RWPE2 (cell line): ENCODE data around the gene PSMD2.
A peak's percentile ranks its signal among the peaks of the same experiment; 100 is the strongest.

ENCODE experiments used
- ATAC-seq: fragments of 200-7000 bp; cut with Tn5 transposase; 3 replicates; pipeline ENCODE4 v1.9.1; 2021; ENCODE audit warnings: low read depth
- DNase-seq: peaks from one replicate; pipeline ENCODE4 v3.0.0-alpha.2; 2020; ENCODE audit warnings: low spot score
- H3K27ac ChIP-seq: fragments of 450-650 bp; 2 replicates; pipeline ENCODE4 v1.5.1; 2017; ENCODE audit warnings: mild to moderate bottlenecking; ENCODE audit not compliant: poor library complexity, severe bottlenecking
- H3K27me3 ChIP-seq: fragments of 250-450 bp; sonication (Bioruptor Pico); 2 replicates; pipeline ENCODE4 v1.5.1; 2021; ENCODE audit warnings: mild to moderate bottlenecking, moderate library complexity; ENCODE audit not compliant: insufficient read depth, poor library complexity, severe bottlenecking
- H3K36me3 ChIP-seq: fragments of 250-450 bp; sonication (Bioruptor Pico); 2 replicates; pipeline ENCODE4 v1.5.1; 2020; ENCODE audit warnings: low read depth, mild to moderate bottlenecking, moderate library complexity
- H3K4me1 ChIP-seq: fragments of 250-450 bp; sonication (Bioruptor Pico); 2 replicates; pipeline ENCODE4 v1.5.1; 2021; ENCODE audit warnings: mild to moderate bottlenecking, moderate library complexity; ENCODE audit not compliant: insufficient read depth, poor library complexity, severe bottlenecking
- H3K4me3 ChIP-seq: fragments of 250-450 bp; sonication (Bioruptor Pico); 2 replicates; pipeline ENCODE4 v1.5.1; 2021; ENCODE audit warnings: mild to moderate bottlenecking, moderate library complexity; ENCODE audit not compliant: severe bottlenecking
- H3K9me3 ChIP-seq: fragments of 250-450 bp; sonication (Bioruptor Pico); 2 replicates; pipeline ENCODE4 v1.5.1; 2021; ENCODE audit warnings: mild to moderate bottlenecking, moderate library complexity; ENCODE audit not compliant: severe bottlenecking
- TF ChIP-seq, protein P1 (sequence below): fragments of 450-650 bp; IDR thresholded peaks from one replicate; pipeline ENCODE4 v1.5.1; 2017; ENCODE audit warnings: mild to moderate bottlenecking, moderate library complexity; ENCODE audit not compliant: poor library complexity, severe bottlenecking

The PSMD2 gene

DNA sequence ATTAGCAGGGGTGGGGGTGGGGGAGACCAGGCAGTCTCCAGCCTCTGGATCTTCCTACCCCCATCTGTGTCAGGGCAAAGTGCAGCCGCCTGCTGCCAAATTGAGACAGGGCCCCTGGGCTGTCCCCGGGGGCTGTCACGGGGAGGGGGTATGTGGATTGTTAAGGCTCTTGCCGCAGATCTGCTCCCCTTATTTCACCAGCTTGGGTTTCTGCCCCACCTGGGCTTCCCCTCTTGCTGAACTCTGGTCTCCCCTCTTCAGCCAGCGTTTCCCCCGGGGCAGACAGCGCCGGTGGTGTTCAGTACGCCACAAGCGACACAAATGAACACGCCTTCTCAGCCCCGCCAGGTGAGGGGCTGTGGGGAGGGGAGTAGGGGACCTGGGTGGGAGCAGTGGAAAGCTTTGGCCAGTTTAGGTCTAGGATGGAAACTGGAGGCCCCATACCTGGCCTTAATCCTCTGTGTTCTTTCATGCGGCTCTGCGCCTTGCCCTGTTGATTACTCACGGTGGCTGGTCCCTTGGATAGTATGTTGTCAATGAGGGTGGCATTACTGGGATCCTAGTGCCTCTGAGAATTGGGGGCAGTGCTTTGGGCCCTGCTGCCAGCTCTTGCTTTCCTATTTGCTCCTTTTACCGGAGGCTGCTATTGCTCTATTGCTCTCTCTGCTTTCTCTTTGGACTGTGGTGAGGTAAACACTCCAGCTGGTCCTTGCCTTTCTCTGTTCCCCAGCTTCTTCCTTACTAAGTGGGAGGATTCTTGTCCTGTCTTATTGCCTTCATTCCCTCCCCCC, 17.0 kb downstream of the PSMD2 start:
- Histone ChIP-seq H3K4me1 (peaks cover 17% of the 10 kb centered on the region), H3K27ac (peak overlapping the region; percentile 94), H3K27me3 (no peaks in the 10 kb centered on the region), H3K4me3 (peak overlapping the region; percentile 97), H3K9me3 (no peaks in the 10 kb centered on the region), H3K36me3 (peaks cover 50% of the 10 kb centered on the region)
- DNase-seq (no peak), ATAC-seq (no peak)
- TF ChIP-seq, protein P1, sequence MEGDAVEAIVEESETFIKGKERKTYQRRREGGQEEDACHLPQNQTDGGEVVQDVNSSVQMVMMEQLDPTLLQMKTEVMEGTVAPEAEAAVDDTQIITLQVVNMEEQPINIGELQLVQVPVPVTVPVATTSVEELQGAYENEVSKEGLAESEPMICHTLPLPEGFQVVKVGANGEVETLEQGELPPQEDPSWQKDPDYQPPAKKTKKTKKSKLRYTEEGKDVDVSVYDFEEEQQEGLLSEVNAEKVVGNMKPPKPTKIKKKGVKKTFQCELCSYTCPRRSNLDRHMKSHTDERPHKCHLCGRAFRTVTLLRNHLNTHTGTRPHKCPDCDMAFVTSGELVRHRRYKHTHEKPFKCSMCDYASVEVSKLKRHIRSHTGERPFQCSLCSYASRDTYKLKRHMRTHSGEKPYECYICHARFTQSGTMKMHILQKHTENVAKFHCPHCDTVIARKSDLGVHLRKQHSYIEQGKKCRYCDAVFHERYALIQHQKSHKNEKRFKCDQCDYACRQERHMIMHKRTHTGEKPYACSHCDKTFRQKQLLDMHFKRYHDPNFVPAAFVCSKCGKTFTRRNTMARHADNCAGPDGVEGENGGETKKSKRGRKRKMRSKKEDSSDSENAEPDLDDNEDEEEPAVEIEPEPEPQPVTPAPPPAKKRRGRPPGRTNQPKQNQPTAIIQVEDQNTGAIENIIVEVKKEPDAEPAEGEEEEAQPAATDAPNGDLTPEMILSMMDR = no peak

DNA sequence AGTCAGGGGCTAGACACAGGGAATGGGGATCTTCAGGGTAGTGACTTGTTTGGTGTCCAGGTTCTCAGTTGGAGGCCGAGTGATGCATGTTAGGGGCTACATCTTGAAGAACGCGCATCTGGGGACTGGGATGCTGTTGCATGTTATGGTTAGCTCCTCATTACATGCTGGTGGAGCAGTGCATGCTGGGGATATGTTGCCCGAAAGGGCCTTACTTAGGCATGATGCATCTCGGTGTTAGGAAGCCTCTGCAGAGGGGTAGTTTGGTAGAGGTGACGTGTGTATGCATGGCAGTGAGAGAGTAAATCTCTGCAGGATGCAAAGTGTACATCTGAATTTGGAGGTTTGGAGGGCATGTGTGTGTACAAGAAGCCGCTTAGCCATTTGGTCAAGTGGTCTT, 17.8 kb downstream of the PSMD2 start:
- Histone ChIP-seq H3K4me1 (peaks cover 17% of the 10 kb centered on the region), H3K27me3 (no peaks in the 10 kb centered on the region), H3K4me3 (no peak overlapping the region), H3K9me3 (no peaks in the 10 kb centered on the region), H3K36me3 (peaks cover 57% of the 10 kb centered on the region), H3K27ac (peak overlapping the region; percentile 94)
- DNase-seq = no peak
- TF ChIP-seq, protein P1 = no peak
- ATAC-seq = no peak

- Histone ChIP-seq H3K36me3 (peaks cover 62% of the 10 kb centered on the region), H3K4me3 (no peak overlapping the region), H3K27ac (peak overlapping the region; percentile 94)
Observed at GRCh38 chr3:184317201-184317600, 18.2 kb downstream of the PSMD2 start.

GRCh38 chr3:184320104-184320445, 21.0 kb downstream of the PSMD2 start:
- ATAC-seq = peak; percentile 82
- Histone ChIP-seq H3K27ac (peak overlapping the region; percentile 94), H3K4me1 (peaks cover 17% of the 10 kb centered on the region)

More at GRCh38 chr3:184317201-184317600, 18.2 kb downstream of the PSMD2 start:
- TF ChIP-seq, protein P1 = no peak
- no peaks in the 10 kb centered on the region for H3K27me3 ChIP-seq
- ATAC-seq (no peak), DNase-seq (no peak)
- peaks cover 17% of the 10 kb centered on the region for H3K4me1 ChIP-seq
- H3K9me3 ChIP-seq = no peaks in the 10 kb centered on the region

More at GRCh38 chr3:184320104-184320445, 21.0 kb downstream of the PSMD2 start:
- H3K4me3 ChIP-seq = no peak overlapping the region
- no peaks in the 10 kb centered on the region for H3K27me3 ChIP-seq
- peaks cover 90% of the 10 kb centered on the region for H3K36me3 ChIP-seq
- TF ChIP-seq, protein P1 = no peak
- peak; percentile 98 for DNase-seq
- H3K9me3 ChIP-seq = no peaks in the 10 kb centered on the region
